Heart left ventricle (tissue), 16 donors: ENCODE measurements around the gene HHIPL1. TPM values are rescaled to one million over a fixed set of nuclear protein-coding genes. Genes with fewer than 3 reads are reported as not detected.

Experiments
- ATAC-seq, 4 donors: fragments of 200-7000 bp; cut with Tn5 transposase; one replicate each; pipeline ENCODE4 v1.9.1; 2020 to 2022; ENCODE audit warnings: moderate library complexity in 4 of 4, mild to moderate bottlenecking in 3 of 4, moderate number of reproducible peaks in 1 of 4
- DNase-seq, 5 donors: peaks; one replicate each; pipeline ENCODE4 v3.0.0-alpha.2; 2020
- H3K27ac ChIP-seq, 12 donors: fragments of 200-600 bp; sonication (generic) in 4 of 12; one replicate each; pipeline versions ENCODE4 v1.5.0 to v1.8.0; 2016 to 2022; ENCODE audit warnings: mild to moderate bottlenecking in 2 of 12
- H3K27me3 ChIP-seq, 9 donors: fragments of 200-600 bp; sonication (generic) in 2 of 9; one replicate each; pipeline versions ENCODE4 v1.5.1 to v1.8.0; 2016 to 2022; ENCODE audit warnings: mild to moderate bottlenecking in 3 of 9
- H3K36me3 ChIP-seq, 9 donors: fragments of 200-600 bp; sonication (generic) in 2 of 9; one replicate each; pipeline versions ENCODE4 v1.5.0 to v1.8.0; 2018 to 2022; ENCODE audit warnings: mild to moderate bottlenecking in 2 of 9
- H3K4me1 ChIP-seq, 12 donors: fragments of 200-600 bp; sonication (generic) in 4 of 12; one replicate each; pipeline versions ENCODE4 v1.5.0 to v1.8.0; 2016 to 2022; ENCODE audit warnings: mild to moderate bottlenecking in 3 of 12
- H3K4me3 ChIP-seq, 12 donors: fragments of 200-600 bp; sonication (generic) in 4 of 12; one replicate each; pipeline versions ENCODE4 v1.5.0 to v1.8.0; 2017 to 2022; ENCODE audit warnings: mild to moderate bottlenecking in 9 of 12, moderate library complexity in 4 of 12
- H3K9me3 ChIP-seq, 12 donors: fragments of 200-600 bp; sonication (generic) in 4 of 12; one replicate each; pipeline versions ENCODE4 v1.5.0 to v1.8.0; 2016 to 2022; ENCODE audit warnings: mild to moderate bottlenecking in 1 of 12
- POLR2A ChIP-seq, 2 donors: fragments of 450-650 bp; IDR thresholded peaks; one replicate each; pipeline ENCODE4 v1.6.1; 2017; ENCODE audit warnings: antibody characterized with exemption in 2 of 2, mild to moderate bottlenecking in 2 of 2, moderate library complexity in 2 of 2
- WGBS, 4 donors: extraction: QIAGEN DNeasy Blood & Tissue Kit in 2 of 4; methylation state at CpG; one replicate each; pipeline versions ENCODE4 v1.1.5 to v1.1.7; 2013 to 2018; 5-methylcytosine and 5-hydroxymethylcytosine counted together
- intact Hi-C, 10 donors: fragments of 100-400 bp; cut with DNase I; formaldehyde crosslinking; loops; one replicate each; pipeline versions ENCODE4 v1.11.1 to v1.14.2; 2022
- polyA plus RNA-seq, 2 donors: library from polyadenylated mRNA; stranded (reverse); fragments of 200-250 nt; gene quantifications; one replicate each; pipeline ENCODE4 v1.2.3, GENCODE V29; 2013
- total RNA-seq, 9 donors: library from RNA; depleted of rRNA in 2 of 9; stranded (reverse); fragments of >200 nt in 2 of 9; fragmentation: NEBNext Ultra II Directional in 3 of 9; extraction: Animal tissue kit (Norgen Biotek cat#: 25700) in 3 of 9; gene quantifications; one replicate each; pipeline versions ENCODE4 v1.1.0 to v1.2.4, GENCODE V29; 2016 to 2023
- TF ChIP-seq, protein P1 (sequence below), 12 donors: fragments of 200-600 bp; sonication (generic) in 4 of 12; IDR thresholded peaks; one replicate each; pipeline versions ENCODE4 v1.5.0 to v1.8.0; 2018 to 2022; ENCODE audit warnings: antibody characterized with exemption in 12 of 12, mild to moderate bottlenecking in 5 of 12
- donor health status: ischemic (EF 13 %, LVEDD 7.1; RV severe dilation, severe dysfunction).
- donor health status: healthy with polysubstance abuse.
- donor health status: DM: no; HTN: yes; CAD: no.
- donor health status: DM: no; HTN: no; CAD: no.
- donor health status: ischemic (EF 25% LVEDD 6.9; RV normal size, moderate dysfunction).
- donor health status: ischemic (EF 25% LVEDD 5.7; RV mildly dilated, moderate dysfunction).
- donor health status: healthy.
- donor health status: DM: yes; HTN: yes; CAD: no.
- donor health status: ischemic (EF 35%, LVEDD 5.7; RV mildly dilated, moderate dysfunction).
- donor health status: nonischemic (EF 11% LVEDD 7.7; RV severe dilation, severe dysfunction).
- donor health status: DM: yes; HTN: yes; CAD: no.
- donor health status: PGD.
- donor health status: ischemic (EF 29% LVEDD 5.4; RV normal size, mild dysfunction).
- donor health status: nonischemic (EF 23%, LVEDD 6.1; RV moderate dilation, normal function).

HHIPL1 gene
- total and polyA plus RNA-seq, 11 donors = 0.34 to 3.1 (median 1.1) TPM

DNA sequence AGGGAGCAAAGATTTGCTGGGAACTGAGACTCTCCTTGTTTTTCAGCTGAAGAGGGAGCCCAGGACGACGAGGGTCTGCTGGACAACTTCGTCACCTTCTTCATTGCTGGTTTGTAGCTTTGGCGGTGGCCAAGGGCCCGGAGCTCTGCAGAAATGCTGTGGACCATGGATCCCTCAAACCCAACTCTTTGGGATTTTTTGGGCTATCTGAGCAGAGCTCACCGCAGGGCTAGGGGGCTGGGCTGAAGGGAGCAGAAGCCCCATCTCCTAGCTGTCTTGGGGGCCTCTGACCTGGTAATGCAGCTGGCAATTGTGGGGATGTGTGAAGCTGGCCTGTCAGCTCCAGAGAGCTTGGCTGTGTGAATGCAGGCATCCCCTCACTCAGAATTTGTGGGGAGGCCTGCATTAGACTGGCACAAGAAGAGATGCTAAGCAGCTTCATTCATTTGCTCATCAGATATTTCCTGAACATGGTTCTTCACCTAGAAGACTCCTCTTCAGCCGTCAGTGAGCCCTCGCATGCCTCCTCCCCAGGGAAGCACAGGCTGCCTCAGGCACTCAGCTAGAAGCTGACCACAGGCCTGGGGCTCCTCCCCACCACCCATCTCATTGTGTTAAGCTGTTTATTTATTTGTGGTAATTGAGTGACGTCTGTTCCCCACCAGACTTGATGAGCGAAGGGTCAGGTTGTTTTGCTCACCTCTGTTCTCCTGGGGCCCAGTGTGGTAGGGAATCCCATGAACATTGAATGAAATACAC is 71.3 kb downstream of the HHIPL1 start:
- TF ChIP-seq POLR2A (IDR thresholded peaks at IDR 0.05) = no peak
- TF ChIP-seq, protein P1, sequence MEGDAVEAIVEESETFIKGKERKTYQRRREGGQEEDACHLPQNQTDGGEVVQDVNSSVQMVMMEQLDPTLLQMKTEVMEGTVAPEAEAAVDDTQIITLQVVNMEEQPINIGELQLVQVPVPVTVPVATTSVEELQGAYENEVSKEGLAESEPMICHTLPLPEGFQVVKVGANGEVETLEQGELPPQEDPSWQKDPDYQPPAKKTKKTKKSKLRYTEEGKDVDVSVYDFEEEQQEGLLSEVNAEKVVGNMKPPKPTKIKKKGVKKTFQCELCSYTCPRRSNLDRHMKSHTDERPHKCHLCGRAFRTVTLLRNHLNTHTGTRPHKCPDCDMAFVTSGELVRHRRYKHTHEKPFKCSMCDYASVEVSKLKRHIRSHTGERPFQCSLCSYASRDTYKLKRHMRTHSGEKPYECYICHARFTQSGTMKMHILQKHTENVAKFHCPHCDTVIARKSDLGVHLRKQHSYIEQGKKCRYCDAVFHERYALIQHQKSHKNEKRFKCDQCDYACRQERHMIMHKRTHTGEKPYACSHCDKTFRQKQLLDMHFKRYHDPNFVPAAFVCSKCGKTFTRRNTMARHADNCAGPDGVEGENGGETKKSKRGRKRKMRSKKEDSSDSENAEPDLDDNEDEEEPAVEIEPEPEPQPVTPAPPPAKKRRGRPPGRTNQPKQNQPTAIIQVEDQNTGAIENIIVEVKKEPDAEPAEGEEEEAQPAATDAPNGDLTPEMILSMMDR (IDR thresholded peaks at IDR 0.05) = no peak
- 77 to 89% (median 85%) methylated on average over 9 to 10 of the region's 10 CpGs for whole genome bisulfite sequencing, 4 donors
- H3K4me1 ChIP-seq = no peaks in the 10 kb centered on the region
- no peaks in the 10 kb centered on the region for H3K36me3 ChIP-seq
- no peak for ATAC-seq
- DNase-seq = no peak
- intact Hi-C loops = no loop called here
- no peaks in the 10 kb centered on the region for H3K27me3 ChIP-seq
- no peak overlapping the region for H3K4me3 ChIP-seq
- H3K27ac ChIP-seq = no peak overlapping the region
- peaks cover 0 to 12% (median 0%) of the 10 kb centered on the region in 12 donors for H3K9me3 ChIP-seq

DNA sequence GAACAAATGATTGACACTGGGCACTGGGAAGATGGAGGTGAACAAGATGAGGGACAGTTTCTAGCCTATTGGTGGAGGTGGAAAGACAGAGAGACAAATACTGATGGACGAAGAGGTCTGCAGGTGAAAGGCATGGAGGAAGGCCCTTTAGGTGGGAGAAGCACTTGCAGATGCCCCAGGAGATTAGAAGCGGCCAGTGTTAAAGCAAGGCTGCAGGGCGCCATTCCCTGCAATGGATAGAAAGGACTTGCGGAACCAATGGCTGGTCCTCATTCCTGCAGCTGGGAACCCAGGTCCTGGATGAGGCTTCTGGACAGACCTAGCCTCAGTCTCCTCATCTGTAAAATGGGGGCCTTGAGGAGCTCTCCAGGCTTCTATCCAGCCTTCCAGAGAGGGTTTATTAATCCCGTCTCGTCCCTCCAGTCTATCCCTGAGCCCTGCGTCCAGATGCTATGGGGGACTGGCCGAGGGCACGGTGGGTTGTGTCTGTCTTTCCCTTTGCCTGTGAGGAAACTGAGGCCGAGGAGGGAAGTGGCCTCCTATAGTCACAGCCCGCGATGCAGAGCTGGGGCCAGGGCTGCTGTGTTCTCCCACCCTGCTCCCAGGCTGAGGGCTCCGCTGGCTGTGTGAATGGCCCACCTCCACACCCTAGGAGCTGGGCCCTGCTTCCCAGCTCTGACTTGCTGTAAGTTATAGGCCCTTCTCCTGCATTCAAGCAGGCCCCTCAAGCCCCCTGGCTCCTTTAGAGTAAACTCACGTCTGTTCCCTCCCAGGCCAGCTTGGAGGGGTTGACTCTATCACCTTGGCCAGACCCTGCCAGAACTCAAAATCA is 72.1 kb downstream of the HHIPL1 start:
- Histone ChIP-seq H3K4me3 (no peak overlapping the region), H3K9me3 (peaks cover 0 to 10% (median 0%) of the 10 kb centered on the region in 12 donors), H3K27me3 (no peaks in the 10 kb centered on the region), H3K4me1 (no peaks in the 10 kb centered on the region), H3K27ac (no peak overlapping the region), H3K36me3 (no peaks in the 10 kb centered on the region)
- TF ChIP-seq POLR2A (IDR thresholded peaks at IDR 0.05) = no peak
- TF ChIP-seq, protein P1 (IDR thresholded peaks at IDR 0.05) = no peak
- no peak for ATAC-seq
- intact Hi-C loops = no loop called here
- no peak for DNase-seq
- 95 to 97% (median 97%) methylated on average over 14 of the region's 14 CpGs for WGBS, 4 donors

DNA sequence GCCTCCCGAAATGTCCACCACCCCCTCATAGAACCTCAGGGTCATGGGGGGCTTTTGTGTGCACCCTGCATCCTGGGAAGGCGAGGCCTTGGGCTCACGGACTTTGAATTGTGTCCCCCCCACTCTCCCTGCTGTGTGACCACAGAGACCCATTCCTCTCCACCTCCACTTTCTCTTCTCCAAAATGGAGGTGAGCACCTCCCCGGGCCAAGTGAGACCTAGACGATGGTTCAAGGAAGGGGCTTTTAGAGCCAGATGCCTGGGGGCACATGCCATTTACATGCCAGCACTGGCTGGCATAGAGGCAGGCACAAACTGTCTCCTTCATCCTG is 72.7 kb downstream of the HHIPL1 start:
- H3K4me1 ChIP-seq = no peaks in the 10 kb centered on the region
- intact Hi-C loops = no loop called here
- no peak for ATAC-seq
- DNase-seq = peak in 2 of 5 donors; percentile 7 to 32
- no peaks in the 10 kb centered on the region for H3K36me3 ChIP-seq
- H3K9me3 ChIP-seq = peaks cover 0 to 4% (median 0%) of the 10 kb centered on the region in 12 donors
- TF ChIP-seq, protein P1 (IDR thresholded peaks at IDR 0.05) = no peak
- no peak for TF ChIP-seq POLR2A (IDR thresholded peaks at IDR 0.05)
- no peaks in the 10 kb centered on the region for H3K27me3 ChIP-seq
- H3K27ac ChIP-seq = no peak overlapping the region
- no peak overlapping the region for H3K4me3 ChIP-seq
- 84 to 94% (median 91%) methylated on average over 5 of the region's 5 CpGs for WGBS, 4 donors
